ENCODE measurements around the gene DDX55.
"Not testable (repeated sequence)": the region's sequence is repeated elsewhere in the genome, so short reads cannot be mapped to it uniquely, and the experiment has no call there.

DDX55 gene

GRCh38 chr12:123591702-123592481 is 10.0 kb upstream of the DDX55 start:
- Mint-ChIP-seq H3K36me3 (ENCODE audit: insufficient read depth) (peaks cover 69% of the 10 kb centered on the region), H3K4me3 (no peak overlapping the region), H3K27me3 (no peaks in the 10 kb centered on the region), H3K27ac (ENCODE audit: low read depth) (no peak overlapping the region), H3K4me1 (peaks cover 23% of the 10 kb centered on the region), H3K9me3 (no peaks in the 10 kb centered on the region)
- ATAC-seq (replicated peaks; ENCODE audit: extremely low read depth, poor library complexity, severe bottlenecking): no peak
- no peak for DNase-seq (ENCODE audit: low spot score in 2 of 2)

- Mint-ChIP-seq H3K9me3 (no peaks in the 10 kb centered on the region), H3K36me3 (ENCODE audit: insufficient read depth) (peaks cover 57% of the 10 kb centered on the region), H3K27ac (ENCODE audit: low read depth) (peak overlapping the region; percentile 16), H3K4me1 (peaks cover 17% of the 10 kb centered on the region), H3K27me3 (no peaks in the 10 kb centered on the region), H3K4me3 (no peak overlapping the region)
- no peak for ATAC-seq (replicated peaks; ENCODE audit: extremely low read depth, poor library complexity, severe bottlenecking)
- DNase-seq (ENCODE audit: low spot score in 2 of 2): no peak
Measured at GRCh38 chr12:123595729-123596128, 6.2 kb upstream of the DDX55 start.

GRCh38 chr12:123597100-123597499 is 4.8 kb upstream of the DDX55 start:
- no peaks in the 10 kb centered on the region for H3K27me3 Mint-ChIP-seq
- peaks cover 49% of the 10 kb centered on the region for H3K36me3 Mint-ChIP-seq (ENCODE audit: insufficient read depth)
- no peak overlapping the region for H3K27ac Mint-ChIP-seq (ENCODE audit: low read depth)
- no peak overlapping the region for H3K4me3 Mint-ChIP-seq
- ATAC-seq (replicated peaks; ENCODE audit: extremely low read depth, poor library complexity, severe bottlenecking): no peak
- H3K9me3 Mint-ChIP-seq: no peaks in the 10 kb centered on the region
- H3K4me1 Mint-ChIP-seq: peaks cover 22% of the 10 kb centered on the region
- DNase-seq (ENCODE audit: low spot score in 2 of 2): no peak

- no peak for ATAC-seq (replicated peaks; ENCODE audit: extremely low read depth, poor library complexity, severe bottlenecking)
- Mint-ChIP-seq H3K36me3 (ENCODE audit: insufficient read depth) (peaks cover 40% of the 10 kb centered on the region), H3K27me3 (no peaks in the 10 kb centered on the region), H3K27ac (ENCODE audit: low read depth) (no peak overlapping the region), H3K4me3 (no peak overlapping the region), H3K4me1 (peaks cover 29% of the 10 kb centered on the region), H3K9me3 (no peaks in the 10 kb centered on the region)
- no peak for DNase-seq (ENCODE audit: low spot score in 2 of 2)
Measured at GRCh38 chr12:123598522-123598921, 3.4 kb upstream of the DDX55 start.

GRCh38 chr12:123599310-123599709 is 2.6 kb upstream of the DDX55 start:
- Mint-ChIP-seq H3K27me3 (no peaks in the 10 kb centered on the region), H3K36me3 (ENCODE audit: insufficient read depth) (peaks cover 35% of the 10 kb centered on the region), H3K4me1 (peaks cover 29% of the 10 kb centered on the region), H3K9me3 (no peaks in the 10 kb centered on the region), H3K27ac (ENCODE audit: low read depth) (peak overlapping the region; percentile 9), H3K4me3 (peak overlapping the region; percentile 4)
- DNase-seq (ENCODE audit: low spot score in 2 of 2) (no peak), ATAC-seq (replicated peaks; ENCODE audit: extremely low read depth, poor library complexity, severe bottlenecking) (no peak)

- peaks cover 29% of the 10 kb centered on the region for H3K4me1 Mint-ChIP-seq
- no peaks in the 10 kb centered on the region for H3K27me3 Mint-ChIP-seq
Measured at GRCh38 chr12:123599721-123600120, 2.2 kb upstream of the DDX55 start.

GRCh38 chr12:123602651-123603195 is 824 bp downstream of the DDX55 start:
- Mint-ChIP-seq H3K9me3 (no peaks in the 10 kb centered on the region), H3K27ac (ENCODE audit: low read depth) (peak overlapping the region; percentile 97), H3K27me3 (no peaks in the 10 kb centered on the region), H3K36me3 (ENCODE audit: insufficient read depth) (peaks cover 32% of the 10 kb centered on the region), H3K4me3 (peak overlapping the region; percentile 98), H3K4me1 (peaks cover 29% of the 10 kb centered on the region)
- no peak for DNase-seq (ENCODE audit: low spot score in 2 of 2)
- ATAC-seq (replicated peaks; ENCODE audit: extremely low read depth, poor library complexity, severe bottlenecking): peak; percentile 8

More at GRCh38 chr12:123599721-123600120, 2.2 kb upstream of the DDX55 start:
- peak overlapping the region; percentile 9 for H3K27ac Mint-ChIP-seq (ENCODE audit: low read depth)
- H3K9me3 Mint-ChIP-seq: no peaks in the 10 kb centered on the region
- DNase-seq (ENCODE audit: low spot score in 2 of 2): no peak
- peak overlapping the region; percentile 4 for H3K4me3 Mint-ChIP-seq
- ATAC-seq (replicated peaks; ENCODE audit: extremely low read depth, poor library complexity, severe bottlenecking): no peak
- peaks cover 33% of the 10 kb centered on the region for H3K36me3 Mint-ChIP-seq (ENCODE audit: insufficient read depth)

- H3K36me3 Mint-ChIP-seq (ENCODE audit: insufficient read depth): peaks cover 36% of the 10 kb centered on the region
- H3K27ac Mint-ChIP-seq (ENCODE audit: low read depth): not testable (repeated sequence)
Measured at GRCh38 chr12:123603495-123603894, 1.6 kb downstream of the DDX55 start.

GRCh38 chr12:123607756-123608155 is 5.9 kb downstream of the DDX55 start:
- Mint-ChIP-seq H3K27me3 (no peaks in the 10 kb centered on the region), H3K9me3 (no peaks in the 10 kb centered on the region), H3K4me3 (no peak overlapping the region), H3K27ac (ENCODE audit: low read depth) (no peak overlapping the region), H3K36me3 (ENCODE audit: insufficient read depth) (peaks cover 65% of the 10 kb centered on the region), H3K4me1 (peaks cover 10% of the 10 kb centered on the region)
- ATAC-seq (replicated peaks; ENCODE audit: extremely low read depth, poor library complexity, severe bottlenecking) (no peak), DNase-seq (ENCODE audit: low spot score in 2 of 2) (no peak)

More at GRCh38 chr12:123603495-123603894, 1.6 kb downstream of the DDX55 start:
- not testable (repeated sequence) for H3K27me3 Mint-ChIP-seq; H3K9me3 Mint-ChIP-seq; DNase-seq (ENCODE audit: low spot score in 2 of 2); ATAC-seq (replicated peaks; ENCODE audit: extremely low read depth, poor library complexity, severe bottlenecking)
- Mint-ChIP-seq H3K4me3 (peak overlapping the region; percentile 98), H3K4me1 (peaks cover 31% of the 10 kb centered on the region)

- H3K4me3 Mint-ChIP-seq: no peak overlapping the region
- H3K27me3 Mint-ChIP-seq: no peaks in the 10 kb centered on the region
- no peak overlapping the region for H3K27ac Mint-ChIP-seq (ENCODE audit: low read depth)
- H3K36me3 Mint-ChIP-seq (ENCODE audit: insufficient read depth): peaks cover 68% of the 10 kb centered on the region
- ATAC-seq (replicated peaks; ENCODE audit: extremely low read depth, poor library complexity, severe bottlenecking) (no peak), DNase-seq (ENCODE audit: low spot score in 2 of 2) (no peak)
- H3K9me3 Mint-ChIP-seq: no peaks in the 10 kb centered on the region
- peaks cover 6% of the 10 kb centered on the region for H3K4me1 Mint-ChIP-seq
Measured at GRCh38 chr12:123608182-123608581, 6.3 kb downstream of the DDX55 start.

GRCh38 chr12:123614110-123614509 is 12.2 kb downstream of the DDX55 start:
- Mint-ChIP-seq H3K4me1 (peaks cover 6% of the 10 kb centered on the region), H3K36me3 (ENCODE audit: insufficient read depth) (peaks cover 81% of the 10 kb centered on the region), H3K27ac (ENCODE audit: low read depth) (no peak overlapping the region)

GRCh38 chr12:123614531-123614930 is 12.6 kb downstream of the DDX55 start:
- no peak overlapping the region for H3K4me3 Mint-ChIP-seq
- DNase-seq (ENCODE audit: low spot score in 2 of 2) (no peak), ATAC-seq (replicated peaks; ENCODE audit: extremely low read depth, poor library complexity, severe bottlenecking) (no peak)
- H3K36me3 Mint-ChIP-seq (ENCODE audit: insufficient read depth): peaks cover 81% of the 10 kb centered on the region
- H3K27ac Mint-ChIP-seq (ENCODE audit: low read depth): no peak overlapping the region
- H3K9me3 Mint-ChIP-seq: no peaks in the 10 kb centered on the region
- H3K4me1 Mint-ChIP-seq: peaks cover 6% of the 10 kb centered on the region
- H3K27me3 Mint-ChIP-seq: no peaks in the 10 kb centered on the region

More at GRCh38 chr12:123614110-123614509, 12.2 kb downstream of the DDX55 start:
- H3K27me3 Mint-ChIP-seq: no peaks in the 10 kb centered on the region
- no peak overlapping the region for H3K4me3 Mint-ChIP-seq
- DNase-seq (ENCODE audit: low spot score in 2 of 2): no peak
- no peak for ATAC-seq (replicated peaks; ENCODE audit: extremely low read depth, poor library complexity, severe bottlenecking)
- no peaks in the 10 kb centered on the region for H3K9me3 Mint-ChIP-seq

- H3K4me3 Mint-ChIP-seq: no peak overlapping the region
- DNase-seq (ENCODE audit: low spot score in 2 of 2): no peak
- no peak overlapping the region for H3K27ac Mint-ChIP-seq (ENCODE audit: low read depth)
- no peak for ATAC-seq (replicated peaks; ENCODE audit: extremely low read depth, poor library complexity, severe bottlenecking)
- H3K4me1 Mint-ChIP-seq: peaks cover 6% of the 10 kb centered on the region
- H3K36me3 Mint-ChIP-seq (ENCODE audit: insufficient read depth): peaks cover 70% of the 10 kb centered on the region
- no peaks in the 10 kb centered on the region for H3K27me3 Mint-ChIP-seq
- no peaks in the 10 kb centered on the region for H3K9me3 Mint-ChIP-seq
Measured at GRCh38 chr12:123617144-123617543, 15.2 kb downstream of the DDX55 start.
